Measurements from ENCODE around the gene ING3. TPM values are rescaled to one million over a fixed set of nuclear protein-coding genes. Genes with fewer than 3 reads are reported as not detected.
"Not testable (repeated sequence)": the region's sequence is repeated elsewhere in the genome, so short reads cannot be mapped to it uniquely, and the experiment has no call there.

Gene ING3
- total RNA-seq, 1 experiment from 2014 or later = 23.1 TPM

GRCh38 chr7:121003986-121004685, 53.6 kb downstream of the ING3 start:
- Histone ChIP-seq H2BK20ac (ENCODE audit: low read depth, low read length, poor library complexity, severe bottlenecking) (no peak overlapping the region), H2AFZ (ENCODE audit: low read length) (no peak overlapping the region), H3K4ac (ENCODE audit: low read depth, low read length) (no peak overlapping the region), H3T11ph (ENCODE audit: low read length) (no peak overlapping the region), H3K27ac (ENCODE audit: insufficient read length, low read depth, low read length) (no peak overlapping the region), H4K8ac (replicated peaks; ENCODE audit: insufficient read length, low read depth, low read length) (no peak overlapping the region), H2BK15ac (ENCODE audit: low read depth, low read length) (no peak overlapping the region), H2AK5ac (ENCODE audit: insufficient read length, low read length) (no peak overlapping the region), H4K20me1 (ENCODE audit: control insufficient read depth, insufficient read depth, insufficient read length) (no peaks in the 10 kb centered on the region), H4K5ac (ENCODE audit: insufficient read length, low read depth, low read length) (no peak overlapping the region), H3K14ac (ENCODE audit: insufficient read depth, low read length) (no peak overlapping the region), H4K91ac (ENCODE audit: insufficient read length, low read depth, low read length) (no peak overlapping the region), H3K79me1 (ENCODE audit: insufficient read depth, low read depth, low read length, poor library complexity, severe bottlenecking) (no peaks in the 10 kb centered on the region), H3K23me2 (ENCODE audit: insufficient read length, low read depth, low read length, poor library complexity, severe bottlenecking) (no peaks in the 10 kb centered on the region), H3K56ac (ENCODE audit: insufficient read length, low read depth, low read length) (no peak overlapping the region), H3K18ac (ENCODE audit: insufficient read length, low read depth, low read length) (no peak overlapping the region), H2BK120ac (ENCODE audit: low read depth, low read length, poor library complexity, severe bottlenecking) (no peak overlapping the region), H3K79me2 (ENCODE audit: insufficient read depth, low read length) (no peaks in the 10 kb centered on the region), H2BK5ac (ENCODE audit: insufficient read length, low read length) (no peak overlapping the region), H2BK12ac (ENCODE audit: insufficient read length, low read depth, low read length) (no peak overlapping the region), H3K9ac (ENCODE audit: extremely low read depth, insufficient read length, low read length) (no peak overlapping the region), H3K27me3 (ENCODE audit: insufficient read depth, low read length) (no peaks in the 10 kb centered on the region), H3K4me1 (ENCODE audit: insufficient read depth, low read length) (peaks cover 2% of the 10 kb centered on the region; the same call in 1 of the 2 replicates), H3K4me2 (ENCODE audit: insufficient read depth, insufficient read length, low read length) (no peak overlapping the region), H3K9me3 (ENCODE audit: control insufficient read depth, low read depth, low read length) (no peaks in the 10 kb centered on the region), H3K23ac (ENCODE audit: insufficient read length, low read depth, low read length) (no peak overlapping the region)
- peaks cover 19 to 20% of the 10 kb centered on the region in 2 experiments for H3K4me1 Mint-ChIP-seq
- TF ChIP-seq CTCF (conservative IDR thresholded peaks at IDR 0.05) = no peak
- no peak overlapping the region; a peak in 1 of 7 replicates for H3K27ac Mint-ChIP-seq
- H3K27me3 Mint-ChIP-seq (ENCODE audit: low read depth) = no peaks in the 10 kb centered on the region
- WGBS (ENCODE audit: extremely low coverage, insufficient read length, low lambda C conversion rate) = no CpG with 5 or more reads among the region's 5 CpGs
- no peaks in the 10 kb centered on the region for H3K36me3 Mint-ChIP-seq (ENCODE audit: insufficient read depth in 1 of 3, low read depth in 3 of 3)
- no peak overlapping the region for H3K4me3 Mint-ChIP-seq
- no peaks in the 10 kb centered on the region for H3K9me3 Mint-ChIP-seq
- no peak for DNase-seq

- not testable (repeated sequence) for H3K27ac Mint-ChIP-seq; H3K27ac ChIP-seq (ENCODE audit: insufficient read length, low read depth, low read length); DNase-seq; H4K8ac ChIP-seq (replicated peaks; ENCODE audit: insufficient read length, low read depth, low read length); H2BK15ac ChIP-seq (ENCODE audit: low read depth, low read length); H3K36me3 Mint-ChIP-seq (ENCODE audit: insufficient read depth in 1 of 3, low read depth in 3 of 3); H3K9ac ChIP-seq (ENCODE audit: extremely low read depth, insufficient read length, low read length); H2BK12ac ChIP-seq (ENCODE audit: insufficient read length, low read depth, low read length); H3K9me3 ChIP-seq (ENCODE audit: control insufficient read depth, low read depth, low read length); H3K9me3 Mint-ChIP-seq; H2AK5ac ChIP-seq (ENCODE audit: insufficient read length, low read length); H4K91ac ChIP-seq (ENCODE audit: insufficient read length, low read depth, low read length); H3K79me1 ChIP-seq (ENCODE audit: insufficient read depth, low read depth, low read length, poor library complexity, severe bottlenecking); H3K79me2 ChIP-seq (ENCODE audit: insufficient read depth, low read length); H3K27me3 ChIP-seq (ENCODE audit: insufficient read depth, low read length); H3K4me3 Mint-ChIP-seq; H3K56ac ChIP-seq (ENCODE audit: insufficient read length, low read depth, low read length); H3K4me2 ChIP-seq (ENCODE audit: insufficient read depth, insufficient read length, low read length); H3K27me3 Mint-ChIP-seq (ENCODE audit: low read depth); H2BK5ac ChIP-seq (ENCODE audit: insufficient read length, low read length); H3K14ac ChIP-seq (ENCODE audit: insufficient read depth, low read length); H2BK20ac ChIP-seq (ENCODE audit: low read depth, low read length, poor library complexity, severe bottlenecking); H3K18ac ChIP-seq (ENCODE audit: insufficient read length, low read depth, low read length); H3T11ph ChIP-seq (ENCODE audit: low read length); H4K5ac ChIP-seq (ENCODE audit: insufficient read length, low read depth, low read length); H3K4me1 ChIP-seq (ENCODE audit: insufficient read depth, low read length); H3K23me2 ChIP-seq (ENCODE audit: insufficient read length, low read depth, low read length, poor library complexity, severe bottlenecking); H3K4ac ChIP-seq (ENCODE audit: low read depth, low read length); H2AFZ ChIP-seq (ENCODE audit: low read length); H4K20me1 ChIP-seq (ENCODE audit: control insufficient read depth, insufficient read depth, insufficient read length); H2BK120ac ChIP-seq (ENCODE audit: low read depth, low read length, poor library complexity, severe bottlenecking); H3K23ac ChIP-seq (ENCODE audit: insufficient read length, low read depth, low read length)
- no CpG with 5 or more reads among the region's 4 CpGs for WGBS (ENCODE audit: extremely low coverage, insufficient read length, low lambda C conversion rate)
- peaks cover 19 to 20% of the 10 kb centered on the region in 2 experiments for H3K4me1 Mint-ChIP-seq
Measured at GRCh38 chr7:121005058-121005457, 54.5 kb downstream of the ING3 start.
